ELF-1 (cell line): Measurements from ENCODE around the gene SPINK4.

ENCODE experiments used
- DNase-seq: peaks from one replicate; pipeline ENCODE4 v3.0.0-alpha.2; 2016; ENCODE audit warnings: low read depth, low spot score

SPINK4 gene

DNA sequence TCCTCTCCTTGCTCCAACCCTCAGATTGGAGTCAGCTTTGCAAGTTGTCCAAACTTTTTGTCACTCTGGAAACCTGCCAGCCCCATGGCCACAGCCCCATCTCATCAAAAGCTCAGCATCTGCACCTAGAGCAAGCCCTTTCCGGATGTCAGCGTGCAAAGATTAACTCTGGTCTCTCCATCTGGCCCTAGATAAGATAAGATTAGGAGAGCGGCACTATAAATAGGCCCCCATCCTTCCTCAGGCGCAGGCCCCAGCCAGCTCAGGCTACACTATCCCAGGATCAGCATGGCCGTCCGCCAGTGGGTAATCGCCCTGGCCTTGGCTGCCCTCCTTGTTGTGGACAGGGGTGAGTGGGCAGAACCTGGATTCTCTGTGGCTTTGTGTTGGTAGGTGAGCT, at the start of gene SPINK4:
TSS of gene SPINK4 (plus strand) at position 247 of the 400 bp plus-strand sequence. CDS start at position 289, 42 bp downstream.
- peak; percentile 22 for DNase-seq

- DNase-seq, result no peak
Measured at GRCh38 chr9:33192493-33193255, 47.3 kb upstream of the SPINK4 start.

GRCh38 chr9:33193818-33194217, 46.1 kb upstream of the SPINK4 start:
- DNase-seq, result no peak

DNA sequence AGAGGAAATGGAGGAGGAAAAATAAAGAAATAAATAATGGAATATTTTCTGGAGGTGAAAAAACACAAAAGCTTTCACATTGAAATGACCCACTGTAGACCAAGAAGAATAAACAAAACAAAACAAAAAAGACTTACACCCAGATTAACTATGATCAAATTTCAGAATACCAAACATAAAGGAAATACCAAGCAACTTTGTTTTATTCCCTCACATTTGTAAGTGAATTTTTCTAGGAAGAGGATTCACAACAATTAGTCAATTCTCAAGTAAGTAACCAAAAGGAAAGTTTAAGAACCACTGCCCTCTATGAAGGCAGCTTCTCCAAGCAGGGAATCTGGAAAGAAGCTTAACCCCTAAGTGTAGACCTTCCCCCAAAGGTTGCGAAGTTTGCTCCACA, 43.2 kb upstream of the SPINK4 start:
- DNase-seq, result no peak

DNA sequence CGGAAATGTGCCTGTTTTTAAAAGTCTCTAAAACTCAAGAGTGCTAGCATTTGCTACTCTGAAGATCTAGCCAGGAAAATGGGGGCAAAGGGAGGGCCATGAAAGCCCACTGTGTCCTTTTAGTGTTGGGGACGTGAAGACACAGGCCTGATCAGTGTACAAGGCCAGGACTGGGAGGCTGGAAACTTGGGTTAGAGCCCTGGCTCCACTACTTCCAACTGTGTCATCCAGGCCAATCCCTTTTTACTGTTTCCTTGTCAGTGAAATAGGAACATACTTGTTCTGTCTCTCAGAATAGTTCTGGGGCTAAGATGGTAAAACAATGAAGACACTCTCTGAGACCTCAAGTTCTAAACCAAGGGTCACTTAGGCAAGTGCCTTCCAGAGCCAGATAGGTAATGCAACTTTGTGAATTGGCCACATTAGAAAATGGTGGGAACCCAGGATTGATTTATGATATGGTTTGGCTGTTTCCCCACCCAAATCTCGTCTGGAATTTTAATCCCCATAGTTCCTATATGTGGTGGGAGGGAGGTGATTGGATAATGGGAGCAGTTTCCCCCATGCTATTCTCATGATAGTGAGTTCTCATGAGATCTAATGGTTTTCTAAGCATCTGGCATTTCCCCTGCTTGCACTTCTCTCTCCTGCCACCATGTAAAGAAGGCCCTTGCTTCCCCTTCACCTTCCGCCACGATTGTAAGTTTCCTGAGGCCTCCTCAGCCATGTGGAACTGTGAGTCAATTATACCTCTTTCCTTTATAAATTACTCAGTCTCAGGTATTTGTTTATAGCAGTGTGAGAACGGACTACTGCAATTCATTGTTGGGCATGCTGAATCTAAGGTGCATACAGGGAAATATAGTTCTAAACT, 42.5 kb upstream of the SPINK4 start:
- DNase-seq, result no peak

GRCh38 chr9:33198165-33198564, 41.8 kb upstream of the SPINK4 start:
- no peak for DNase-seq

DNA sequence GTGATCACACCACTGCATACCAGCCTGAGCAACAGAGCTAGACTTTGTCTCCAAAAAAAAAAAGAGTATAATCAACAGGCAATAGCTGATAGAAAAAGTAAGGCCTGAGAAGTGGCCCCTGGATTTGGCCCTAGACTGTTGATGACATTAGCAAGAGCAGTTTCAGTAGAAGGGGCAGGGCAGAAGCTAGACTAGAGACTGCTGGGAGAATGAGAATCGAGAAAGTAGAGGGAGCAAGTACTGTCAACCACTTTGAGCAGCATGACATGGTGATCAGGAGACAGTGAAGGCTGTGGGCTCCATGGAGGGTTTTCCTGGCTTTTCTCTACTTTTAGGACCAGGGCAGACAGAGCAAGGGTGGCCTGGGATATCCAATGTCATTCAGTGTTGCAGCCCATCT, 37.9 kb upstream of the SPINK4 start:
- no peak for DNase-seq

GRCh38 chr9:33202552-33203201, 37.3 kb upstream of the SPINK4 start:
- no peak for DNase-seq

GRCh38 chr9:33209394-33209793, 30.6 kb upstream of the SPINK4 start:
- DNase-seq, result no peak

- DNase-seq, result no peak
Measured at GRCh38 chr9:33210006-33210715, 29.8 kb upstream of the SPINK4 start.

GRCh38 chr9:33211695-33212393, 28.1 kb upstream of the SPINK4 start:
- DNase-seq, result peak; percentile 73

GRCh38 chr9:33220681-33221567, 19.0 kb upstream of the SPINK4 start:
- DNase-seq, result no peak

- DNase-seq, result no peak
Measured at GRCh38 chr9:33221568-33221884, 18.4 kb upstream of the SPINK4 start.

DNA sequence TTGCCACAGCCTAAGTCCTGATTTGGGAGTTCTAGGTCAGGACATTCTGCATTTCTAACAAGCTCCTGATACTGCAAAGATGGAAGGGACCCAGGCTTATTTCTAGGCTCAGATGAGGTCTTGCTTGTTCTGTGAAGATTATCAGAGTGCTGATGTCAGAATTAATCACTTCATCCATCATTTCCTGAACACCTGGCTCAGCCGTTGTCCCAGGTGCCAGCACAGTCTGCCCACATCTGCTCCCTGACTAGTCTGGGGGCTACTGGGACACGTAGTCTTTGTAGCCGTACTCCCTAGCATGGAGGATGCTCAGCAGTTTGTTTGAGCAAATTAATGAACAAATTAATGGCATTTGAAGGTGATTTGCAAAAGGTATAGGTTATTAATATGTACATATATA, 17.9 kb upstream of the SPINK4 start:
- no peak for DNase-seq

- no peak for DNase-seq
Measured at GRCh38 chr9:33223696-33224095, 16.3 kb upstream of the SPINK4 start.

GRCh38 chr9:33225319-33226147, 14.4 kb upstream of the SPINK4 start:
- DNase-seq, result peak; percentile 37

- DNase-seq, result no peak
Measured at GRCh38 chr9:33227008-33227398, 13.0 kb upstream of the SPINK4 start.

- peak; percentile 46 for DNase-seq
Measured at GRCh38 chr9:33227741-33228140, 12.2 kb upstream of the SPINK4 start.

GRCh38 chr9:33228606-33229005, 11.4 kb upstream of the SPINK4 start:
- DNase-seq, result no peak
